Activated CD8-positive, alpha-beta memory T cell treated with anti-CD3 and anti-CD28 coated beads for 24 hours (primary cell): ENCODE results near the gene DRC7.

Experiments used
- DNase-seq: peaks from one replicate; pipeline ENCODE4 v3.0.0-alpha.2; 2020

The DRC7 gene

GRCh38 chr16:57753448-57754353, 59.1 kb downstream of the DRC7 start:
- DNase-seq: no peak

DNA sequence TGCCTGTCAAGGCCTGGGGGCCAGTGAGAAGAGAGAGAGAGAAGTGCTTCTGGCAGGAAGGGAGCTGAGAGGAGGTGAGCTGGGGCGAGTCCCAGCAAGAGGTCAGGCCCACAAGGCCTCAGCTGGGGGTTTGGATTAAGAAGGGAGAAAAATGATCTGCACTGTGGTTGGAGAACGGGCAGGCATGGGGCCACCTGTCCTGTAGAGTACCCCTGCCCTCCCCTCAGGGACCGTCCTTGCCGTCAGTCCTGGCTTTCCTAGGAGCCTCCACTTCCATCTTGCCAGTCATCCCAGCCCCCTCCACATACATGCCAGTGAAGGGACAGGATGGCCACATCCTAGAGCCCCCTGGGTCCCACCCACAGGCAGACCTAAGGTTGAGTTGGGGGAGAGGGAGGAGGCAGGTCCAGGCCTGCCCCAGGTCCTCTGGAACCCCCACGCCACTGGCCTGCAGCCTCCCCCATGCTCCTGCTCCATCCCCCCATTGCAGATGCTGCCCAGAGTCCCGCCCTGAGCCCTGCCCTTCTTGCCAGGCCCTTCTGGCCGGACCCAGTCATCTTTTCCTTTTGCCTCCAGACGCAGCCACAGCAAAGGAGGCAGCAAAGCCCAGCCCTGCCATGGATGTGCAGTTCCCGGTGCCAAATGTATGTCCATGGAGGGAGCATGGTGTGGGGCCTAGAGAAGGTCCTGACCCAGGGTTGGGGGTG, 59.9 kb downstream of the DRC7 start:
- no peak for DNase-seq

- no peak for DNase-seq
These were observed 60.6 kb downstream of the DRC7 start for GRCh38 chr16:57755061-57755684.

DNA sequence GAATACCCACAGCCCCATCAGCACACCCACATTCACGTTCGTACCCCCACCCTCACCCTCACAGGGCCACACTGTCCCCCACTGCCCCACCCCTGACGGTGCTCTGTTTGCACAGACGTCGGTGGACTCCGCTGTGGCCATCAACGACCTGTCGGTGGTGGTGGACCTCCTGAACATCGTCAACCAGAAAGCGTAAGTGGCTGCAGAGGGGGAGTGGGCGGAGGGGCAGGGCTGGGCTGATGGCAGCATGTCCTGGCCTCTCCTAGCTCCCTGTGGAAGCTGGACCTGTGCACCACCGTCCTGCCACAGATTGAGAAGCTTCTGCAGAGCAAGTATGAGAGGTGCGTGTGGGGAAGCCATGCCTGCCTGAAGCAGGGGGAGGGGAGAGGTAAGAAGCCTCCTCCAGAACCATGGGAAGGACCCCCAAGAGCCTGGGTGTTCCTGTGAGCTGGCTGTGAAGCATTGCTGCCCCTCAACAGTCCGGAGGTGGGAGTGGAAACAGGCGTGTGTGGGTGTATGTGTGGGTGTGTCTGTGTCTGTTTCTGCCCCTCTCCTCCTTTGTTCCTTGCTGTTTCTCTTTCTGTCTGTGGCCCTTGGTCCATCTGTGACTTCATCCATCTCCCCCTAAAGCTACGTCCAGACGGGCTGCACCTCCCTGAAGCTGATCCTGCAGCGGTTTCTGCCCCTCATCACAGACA, 61.3 kb downstream of the DRC7 start:
- no peak for DNase-seq

GRCh38 chr16:57756424-57757325, 62.1 kb downstream of the DRC7 start:
- DNase-seq: no peak

GRCh38 chr16:57757326-57757786, 62.8 kb downstream of the DRC7 start:
- DNase-seq: peak; percentile 98

GRCh38 chr16:57757883-57758282, 63.3 kb downstream of the DRC7 start:
- no peak for DNase-seq

- DNase-seq: no peak
These were observed 63.9 kb downstream of the DRC7 start for GRCh38 chr16:57758331-57759117.

DNA sequence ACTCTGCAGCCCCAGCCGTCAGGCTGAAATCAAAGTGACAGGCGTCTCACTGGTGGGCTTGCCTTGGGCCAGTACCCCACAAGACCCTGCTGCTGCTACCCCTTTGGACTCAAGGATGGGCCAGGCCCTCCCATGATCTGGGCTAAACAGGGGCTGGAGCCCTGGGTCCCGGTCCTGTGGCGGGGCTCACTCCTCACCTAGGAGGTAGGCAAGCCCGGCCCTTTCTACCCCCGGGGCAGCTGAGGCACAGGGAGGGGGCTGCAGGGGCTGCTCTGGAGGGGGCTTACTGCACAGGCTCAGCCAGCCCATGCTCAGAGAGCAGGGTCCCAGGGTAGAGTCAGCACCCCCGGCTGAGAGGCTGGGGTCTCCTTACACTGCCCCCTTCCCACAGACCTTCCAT, 64.5 kb downstream of the DRC7 start:
- no peak for DNase-seq

DNA sequence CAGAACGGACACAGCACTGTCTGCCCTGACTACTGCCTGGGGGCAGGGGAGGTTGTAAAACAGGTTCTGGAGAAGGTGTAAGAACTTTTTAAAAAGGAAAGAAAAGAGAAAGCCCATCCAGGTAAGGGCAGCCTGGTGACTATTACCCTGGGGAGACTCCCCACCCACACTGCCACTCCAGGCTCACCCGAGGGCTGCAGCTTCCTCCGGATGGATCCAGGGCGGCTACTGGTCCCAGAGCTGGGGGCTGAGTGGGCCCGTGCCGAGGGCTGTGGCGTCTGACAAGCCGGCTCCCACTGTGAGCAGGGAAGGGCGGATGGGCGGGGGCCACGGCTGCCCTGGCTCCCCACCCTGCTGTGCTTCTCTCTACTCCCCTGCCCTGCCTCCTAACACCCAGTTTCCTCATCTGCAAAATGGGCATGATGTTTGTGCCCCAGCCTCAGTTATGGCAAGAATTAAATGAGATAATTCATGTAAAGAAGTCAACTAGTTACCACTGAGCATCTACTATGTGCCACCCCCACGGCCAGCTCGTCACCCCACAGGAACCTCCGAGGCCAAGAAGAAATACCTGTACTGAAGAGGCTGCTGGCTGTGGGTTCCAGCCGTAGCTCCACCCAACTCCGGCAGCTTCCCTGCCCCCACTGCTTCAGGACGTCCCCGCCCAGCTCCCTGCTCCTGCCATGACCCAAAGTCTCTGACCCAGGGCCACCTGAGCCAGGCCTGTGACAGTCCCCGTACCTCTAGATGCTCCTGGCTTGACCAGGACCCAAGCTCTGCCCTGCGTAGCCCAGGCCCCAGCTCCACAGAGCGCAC, 65.1 kb downstream of the DRC7 start:
- DNase-seq: no peak

DNA sequence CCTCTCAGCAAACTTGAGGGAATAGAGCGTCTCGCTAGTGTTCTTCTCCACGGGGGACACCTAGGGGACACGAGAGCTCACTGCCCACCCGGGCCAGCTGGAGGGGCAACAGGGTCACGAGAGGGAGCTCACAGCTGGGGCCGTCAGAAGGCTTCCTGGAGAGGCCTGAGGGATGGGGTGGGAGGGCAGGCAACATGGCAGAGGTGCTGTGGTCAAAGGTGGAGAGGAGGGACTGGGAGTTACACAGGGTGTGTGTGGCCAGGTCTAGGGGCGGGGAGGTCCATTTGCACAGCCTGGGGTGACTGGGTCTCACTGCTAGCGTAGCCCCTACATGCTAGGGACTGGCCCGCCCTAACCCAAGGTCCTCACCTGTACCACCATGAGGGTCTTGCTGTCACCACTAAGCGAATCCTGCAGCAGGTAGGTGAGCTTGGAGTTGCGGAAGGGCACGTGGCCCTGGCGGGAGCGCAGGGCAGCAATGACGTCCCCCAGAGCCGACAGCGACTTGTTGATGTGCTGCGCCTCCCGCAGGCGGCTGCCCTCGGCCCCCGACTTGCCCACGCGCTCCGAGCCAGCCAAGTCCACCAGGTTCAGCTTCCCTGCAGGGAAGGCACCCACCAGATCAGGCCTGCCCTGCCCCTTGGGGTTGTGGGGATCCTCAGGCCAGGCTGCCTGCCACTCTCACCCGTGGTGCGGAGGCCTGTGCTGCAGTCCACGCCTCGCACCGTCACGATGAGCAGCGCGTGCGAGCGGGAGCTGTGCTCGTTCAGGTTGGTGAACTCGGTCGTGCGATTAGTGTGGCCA, 66.0 kb downstream of the DRC7 start:
- DNase-seq: no peak

GRCh38 chr16:57761301-57761700, 66.7 kb downstream of the DRC7 start:
- DNase-seq: no peak

- DNase-seq: no peak
These were observed 67.4 kb downstream of the DRC7 start for GRCh38 chr16:57761957-57762356.

GRCh38 chr16:57762365-57763040, 67.9 kb downstream of the DRC7 start:
- no peak for DNase-seq

DNA sequence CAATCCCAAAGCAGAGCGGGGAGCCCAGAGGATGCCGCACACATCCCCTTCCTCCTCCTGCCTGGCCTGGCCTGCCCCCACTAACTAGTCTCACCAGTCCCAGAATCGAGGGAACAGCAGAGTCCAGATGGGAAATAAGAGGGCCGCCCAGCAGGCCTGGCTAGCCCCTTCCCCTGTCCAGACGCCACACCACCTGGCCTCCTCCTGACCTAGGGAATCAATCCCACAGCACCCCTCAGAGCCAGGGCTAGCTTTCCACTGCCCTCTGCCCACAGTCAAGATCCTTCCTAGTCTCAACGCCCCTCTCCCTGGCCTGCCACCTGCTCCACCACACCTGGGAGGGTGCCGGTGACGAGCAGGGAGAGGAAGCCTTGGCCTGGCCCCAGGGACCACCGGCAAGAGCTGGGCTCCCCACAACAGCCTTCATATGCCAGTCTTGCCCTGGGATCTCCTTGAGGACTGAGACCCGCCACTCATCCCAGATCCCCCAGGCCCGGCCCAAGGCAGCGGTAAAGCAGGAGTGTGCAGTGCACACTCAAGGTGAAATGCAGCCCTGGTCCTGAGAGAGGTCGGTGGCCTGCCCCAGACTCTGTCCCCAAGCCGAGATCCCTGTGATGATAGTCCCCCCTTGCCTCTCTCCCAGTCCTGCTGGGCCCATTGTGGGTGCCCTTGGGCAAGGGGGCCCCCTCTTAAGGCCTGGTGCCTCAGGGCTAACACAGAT, 68.8 kb downstream of the DRC7 start:
- DNase-seq: no peak

DNA sequence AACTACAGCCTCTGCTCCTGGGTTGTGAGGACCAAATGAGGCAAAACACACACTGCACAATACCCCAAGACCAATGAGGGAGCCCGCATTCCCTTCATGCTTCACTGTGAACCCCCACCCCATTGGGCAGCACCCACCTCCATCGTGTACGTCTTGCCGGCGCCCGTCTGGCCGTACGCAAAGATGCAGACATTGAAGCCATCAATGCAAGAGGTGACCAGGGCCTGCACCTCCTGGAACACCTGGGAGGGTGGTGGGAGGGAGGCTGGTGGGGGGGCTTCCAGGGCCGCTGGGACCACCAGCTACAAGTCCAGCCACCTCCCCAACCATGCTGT, 69.4 kb downstream of the DRC7 start:
- DNase-seq: no peak

GRCh38 chr16:57764341-57765159, 69.9 kb downstream of the DRC7 start:
- no peak for DNase-seq
